ENCODE data around the gene MKI67. TPM values are rescaled to one million over a fixed set of nuclear protein-coding genes. Genes with fewer than 3 reads are reported as not detected.

The MKI67 gene
- total and polyA plus RNA-seq, 2 donors (not counting 1 experiment from before 2014, with no cell fraction given), result 0.36 to 0.47 TPM

DNA sequence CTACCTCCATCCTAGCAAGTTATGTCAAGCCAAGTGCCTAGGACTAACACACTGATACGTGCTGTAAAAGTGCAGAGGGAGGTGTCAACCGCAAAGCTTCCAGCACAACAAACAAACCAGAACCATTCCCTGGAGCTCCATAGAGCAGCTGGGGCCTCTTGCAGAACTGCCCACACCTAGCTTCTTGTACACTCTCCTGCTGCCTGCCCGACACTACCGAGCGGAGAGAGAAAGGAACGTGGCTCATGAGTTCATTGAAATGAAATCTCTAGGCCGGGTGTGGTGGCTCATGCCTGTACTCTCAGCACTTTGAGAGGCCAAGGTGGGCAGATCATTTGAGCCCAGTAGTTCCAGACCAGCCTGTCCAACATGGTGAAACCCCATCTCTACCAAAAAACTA lies 73.5 kb downstream of the MKI67 start:
- Mint-ChIP-seq H3K27me3 (no peaks in the 10 kb centered on the region), H3K9me3 (ENCODE audit: insufficient read depth) (no peaks in the 10 kb centered on the region), H3K4me1 (peaks cover 29% of the 10 kb centered on the region), H3K4me3 (no peak overlapping the region), H3K27ac (no peak overlapping the region)
- H3K79me2 ChIP-seq (ENCODE audit: control insufficient read depth, insufficient read depth, low read length), result peaks cover 30% of the 10 kb centered on the region
- H4K20me1 ChIP-seq (ENCODE audit: control insufficient read depth, insufficient read depth, low read length, poor library complexity, severe bottlenecking), result peaks cover 6% of the 10 kb centered on the region
- peaks cover 24 to 35% of the 10 kb centered on the region in 2 donors for H3K4me1 ChIP-seq (ENCODE audit: control insufficient read depth in 2 of 2, insufficient read depth in 2 of 2, low read length in 2 of 2)
- H3K9ac ChIP-seq (ENCODE audit: low read length), result no peak overlapping the region
- no peak overlapping the region for H3K27ac ChIP-seq (ENCODE audit: low read length in 2 of 2)
- DNase-seq (no peak), ATAC-seq (ENCODE audit: low read depth) (no peak)
- intact Hi-C loops (cut with micrococcal nuclease), result no loop called here
- H3K9me3 ChIP-seq (ENCODE audit: control extremely low read depth in 1 of 3, control insufficient read depth in 2 of 3, insufficient read depth in 1 of 3, low read length in 2 of 3), result no peaks in the 10 kb centered on the region
- ChIA-PET POLR2A (no interaction called here), CTCF (interaction anchor here (1.9 to 3.1 kb wide), 4 partner anchors 9 to 17 kb away, joined by 5 to 16 read pairs (median 10); no protein-coding TSS in a partner anchor)
- H3K27me3 ChIP-seq (replicated peaks in 1 of 4; ENCODE audit: control extremely low read depth in 1 of 4, control insufficient read depth in 3 of 4, insufficient read depth in 4 of 4, low read length in 3 of 4), result no peaks in the 10 kb centered on the region
- no peak overlapping the region for H2AFZ ChIP-seq (ENCODE audit: insufficient read depth, low read depth, low read length, poor library complexity, severe bottlenecking)
- H3K36me3 ChIP-seq (replicated peaks in 1 of 2; ENCODE audit: control extremely low read depth in 1 of 2, control insufficient read depth in 1 of 2, extremely low read depth in 1 of 2, insufficient read depth in 2 of 2, low read length in 1 of 2), result peaks cover 2 to 54% of the 10 kb centered on the region in 2 experiments
- H3K4me2 ChIP-seq (replicated peaks; ENCODE audit: low read depth, low read length, poor library complexity, severe bottlenecking), result no peak overlapping the region
- WGBS (ENCODE audit: insufficient coverage), result 98% methylated on average over 7 of the region's 7 CpGs
- H3K4me3 ChIP-seq (ENCODE audit: control extremely low read depth in 1 of 5, extremely low read depth in 1 of 5, insufficient read depth in 1 of 5, low read depth in 2 of 5, low read length in 4 of 5), result no peak overlapping the region
- TF ChIP-seq EZH2 (IDR thresholded peaks at IDR 0.05; ENCODE audit: borderline replicate concordance, insufficient read depth, low read depth, low read length, poor library complexity, severe bottlenecking), result no peak
- TF ChIP-seq, protein P1, sequence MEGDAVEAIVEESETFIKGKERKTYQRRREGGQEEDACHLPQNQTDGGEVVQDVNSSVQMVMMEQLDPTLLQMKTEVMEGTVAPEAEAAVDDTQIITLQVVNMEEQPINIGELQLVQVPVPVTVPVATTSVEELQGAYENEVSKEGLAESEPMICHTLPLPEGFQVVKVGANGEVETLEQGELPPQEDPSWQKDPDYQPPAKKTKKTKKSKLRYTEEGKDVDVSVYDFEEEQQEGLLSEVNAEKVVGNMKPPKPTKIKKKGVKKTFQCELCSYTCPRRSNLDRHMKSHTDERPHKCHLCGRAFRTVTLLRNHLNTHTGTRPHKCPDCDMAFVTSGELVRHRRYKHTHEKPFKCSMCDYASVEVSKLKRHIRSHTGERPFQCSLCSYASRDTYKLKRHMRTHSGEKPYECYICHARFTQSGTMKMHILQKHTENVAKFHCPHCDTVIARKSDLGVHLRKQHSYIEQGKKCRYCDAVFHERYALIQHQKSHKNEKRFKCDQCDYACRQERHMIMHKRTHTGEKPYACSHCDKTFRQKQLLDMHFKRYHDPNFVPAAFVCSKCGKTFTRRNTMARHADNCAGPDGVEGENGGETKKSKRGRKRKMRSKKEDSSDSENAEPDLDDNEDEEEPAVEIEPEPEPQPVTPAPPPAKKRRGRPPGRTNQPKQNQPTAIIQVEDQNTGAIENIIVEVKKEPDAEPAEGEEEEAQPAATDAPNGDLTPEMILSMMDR (IDR thresholded peaks at IDR 0.05), result no peak

DNA sequence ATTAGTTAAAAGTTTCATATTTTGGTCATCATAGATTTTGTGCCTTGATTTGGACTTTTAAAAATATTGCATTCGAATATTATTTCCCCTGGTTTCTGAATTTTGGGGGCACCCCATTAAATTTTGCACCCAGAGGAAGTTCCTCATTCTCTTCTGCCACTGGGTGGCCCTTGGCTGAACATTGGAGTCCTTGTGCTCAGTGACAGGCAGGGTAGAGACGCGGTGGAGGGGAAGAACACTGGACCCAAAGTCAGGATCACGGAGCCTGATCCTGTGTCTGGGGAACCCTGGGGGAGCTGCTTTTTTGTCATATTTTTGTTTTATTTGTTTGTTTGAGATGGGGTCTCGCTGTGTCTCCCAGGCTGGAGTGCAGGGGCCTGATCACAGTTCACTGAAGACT lies 74.7 kb downstream of the MKI67 start:
- no peak overlapping the region for H3K4me3 Mint-ChIP-seq

More for the DNA sequence above, 74.7 kb downstream of the MKI67 start:
- H3K4me2 ChIP-seq (replicated peaks; ENCODE audit: low read depth, low read length, poor library complexity, severe bottlenecking), result no peak overlapping the region
- ATAC-seq (ENCODE audit: low read depth), result no peak
- H3K36me3 ChIP-seq (replicated peaks in 1 of 2; ENCODE audit: control extremely low read depth in 1 of 2, control insufficient read depth in 1 of 2, extremely low read depth in 1 of 2, insufficient read depth in 2 of 2, low read length in 1 of 2), result peaks cover 2 to 48% of the 10 kb centered on the region in 2 experiments
- no peak overlapping the region for H3K4me3 ChIP-seq (ENCODE audit: control extremely low read depth in 1 of 5, extremely low read depth in 1 of 5, insufficient read depth in 1 of 5, low read depth in 2 of 5, low read length in 4 of 5)
- no peak overlapping the region for H2AFZ ChIP-seq (ENCODE audit: insufficient read depth, low read depth, low read length, poor library complexity, severe bottlenecking)
- Mint-ChIP-seq H3K9me3 (ENCODE audit: insufficient read depth) (no peaks in the 10 kb centered on the region), H3K27ac (no peak overlapping the region), H3K4me1 (peaks cover 40% of the 10 kb centered on the region), H3K27me3 (no peaks in the 10 kb centered on the region)
- WGBS (ENCODE audit: insufficient coverage), result 94% methylated on average over 4 of the region's 5 CpGs
- peaks cover 39% of the 10 kb centered on the region for H3K79me2 ChIP-seq (ENCODE audit: control insufficient read depth, insufficient read depth, low read length)
- no peak overlapping the region for H3K27ac ChIP-seq (ENCODE audit: low read length in 2 of 2)
- H3K27me3 ChIP-seq (replicated peaks in 1 of 4; ENCODE audit: control extremely low read depth in 1 of 4, control insufficient read depth in 3 of 4, insufficient read depth in 4 of 4, low read length in 3 of 4), result no peaks in the 10 kb centered on the region
- POLR2A ChIA-PET, result no interaction called here
- H3K4me1 ChIP-seq (ENCODE audit: control insufficient read depth in 2 of 2, insufficient read depth in 2 of 2, low read length in 2 of 2), result peaks cover 33 to 46% of the 10 kb centered on the region in 2 donors
- no peak overlapping the region for H3K9ac ChIP-seq (ENCODE audit: low read length)
- H3K9me3 ChIP-seq (ENCODE audit: control extremely low read depth in 1 of 3, control insufficient read depth in 2 of 3, insufficient read depth in 1 of 3, low read length in 2 of 3), result no peaks in the 10 kb centered on the region
- H4K20me1 ChIP-seq (ENCODE audit: control insufficient read depth, insufficient read depth, low read length, poor library complexity, severe bottlenecking), result peaks cover 6% of the 10 kb centered on the region
- DNase-seq, result no peak
- intact Hi-C loops (cut with micrococcal nuclease), result no loop called here
- CTCF ChIA-PET, result interaction anchor here (1.2 to 5.9 kb wide), 5 partner anchors 8 to 160 kb away, joined by 3 to 56 read pairs (median 11); no protein-coding TSS in a partner anchor
- no peak for TF ChIP-seq EZH2 (IDR thresholded peaks at IDR 0.05; ENCODE audit: borderline replicate concordance, insufficient read depth, low read depth, low read length, poor library complexity, severe bottlenecking)
- TF ChIP-seq, protein P1 (IDR thresholded peaks at IDR 0.05), result no peak

Measured in B cell (primary cell).